DND-41 (cell line): ENCODE measurements around the gene NCL.

ENCODE experiments used
- CTCF ChIP-seq: IDR thresholded peaks from 2 replicates; pipeline ENCODE4 v1.5.1; 2012; ENCODE audit warnings: borderline replicate concordance, low read length, moderate library complexity, mild to moderate bottlenecking; ENCODE audit not compliant: poor library complexity, severe bottlenecking; ENCODE audit errors: extremely low read depth
- EZH2 ChIP-seq: IDR thresholded peaks from 3 replicates; pipeline ENCODE4 v1.6.1; 2012; ENCODE audit warnings: borderline replicate concordance, low read depth, mild to moderate bottlenecking, moderate library complexity, low read length, inconsistent platforms; ENCODE audit not compliant: severe bottlenecking

DNA sequence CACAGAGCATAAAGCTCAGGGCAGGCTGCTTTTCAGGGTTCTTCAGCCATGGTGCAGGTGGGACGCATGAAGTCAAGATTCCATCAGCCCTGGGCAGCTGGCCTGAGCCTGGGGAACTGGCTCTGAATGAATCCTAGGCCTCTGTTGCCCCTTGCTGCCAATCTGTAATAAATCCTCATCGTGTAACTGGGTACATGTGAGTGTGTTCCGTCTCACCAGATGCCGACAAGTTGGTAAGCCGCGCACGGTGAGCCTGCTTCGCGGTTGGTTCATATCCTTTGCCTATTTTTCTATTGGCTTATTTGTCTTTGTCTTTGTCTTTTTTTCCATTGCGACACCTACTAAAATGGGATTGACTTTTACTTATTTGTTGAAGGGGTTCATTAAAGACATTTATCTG is 41.1 kb downstream of the NCL start:
- TF ChIP-seq CTCF (no peak), EZH2 (no peak)
